GM12875 (cell line): Measurements from ENCODE around the gene KCNH8.

Source experiments
- H3K4me3 ChIP-seq: one replicate; pipeline ENCODE4 v1.5.1; 2011; ENCODE audit warnings: low read depth, low read length, control low read depth
- CTCF ChIP-seq: IDR thresholded peaks from 2 replicates; pipeline ENCODE4 v1.5.1; 2011; ENCODE audit warnings: low read depth, mild to moderate bottlenecking, control low read depth, inconsistent platforms, low read length, moderate library complexity, borderline replicate concordance; ENCODE audit not compliant: insufficient read depth

Gene KCNH8

GRCh38 chr3:19110335-19110895 is 37.9 kb upstream of the KCNH8 start:
- TF ChIP-seq CTCF = no peak
- no peak overlapping the region for H3K4me3 ChIP-seq

DNA sequence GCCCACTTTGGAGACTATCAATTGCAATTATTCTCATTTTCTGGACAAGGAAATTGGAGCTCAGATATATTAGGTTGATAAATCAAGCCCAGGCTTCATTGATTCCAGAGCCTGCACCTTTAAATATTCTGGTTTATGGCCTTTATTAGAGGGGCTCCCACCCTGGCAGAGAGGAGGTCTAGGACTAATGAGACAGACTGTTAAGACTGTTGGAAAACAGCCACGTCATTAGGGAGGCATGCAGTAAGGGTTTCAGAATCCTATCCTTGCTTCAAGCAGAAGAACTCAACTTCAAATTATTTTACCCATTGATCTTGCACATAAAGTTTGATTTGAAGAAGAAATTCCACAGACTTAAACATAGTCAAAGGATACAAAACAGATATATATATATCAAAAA is 33.8 kb upstream of the KCNH8 start:
- no peak overlapping the region for H3K4me3 ChIP-seq
- no peak for TF ChIP-seq CTCF

GRCh38 chr3:19116239-19116638 is 32.1 kb upstream of the KCNH8 start:
- H3K4me3 ChIP-seq = no peak overlapping the region
- no peak for TF ChIP-seq CTCF

GRCh38 chr3:19124752-19125151 is 23.6 kb upstream of the KCNH8 start:
- no peak for TF ChIP-seq CTCF
- H3K4me3 ChIP-seq = no peak overlapping the region

- H3K4me3 ChIP-seq = no peak overlapping the region
- no peak for TF ChIP-seq CTCF
Observed at GRCh38 chr3:19139863-19140262, 8.4 kb upstream of the KCNH8 start.

DNA sequence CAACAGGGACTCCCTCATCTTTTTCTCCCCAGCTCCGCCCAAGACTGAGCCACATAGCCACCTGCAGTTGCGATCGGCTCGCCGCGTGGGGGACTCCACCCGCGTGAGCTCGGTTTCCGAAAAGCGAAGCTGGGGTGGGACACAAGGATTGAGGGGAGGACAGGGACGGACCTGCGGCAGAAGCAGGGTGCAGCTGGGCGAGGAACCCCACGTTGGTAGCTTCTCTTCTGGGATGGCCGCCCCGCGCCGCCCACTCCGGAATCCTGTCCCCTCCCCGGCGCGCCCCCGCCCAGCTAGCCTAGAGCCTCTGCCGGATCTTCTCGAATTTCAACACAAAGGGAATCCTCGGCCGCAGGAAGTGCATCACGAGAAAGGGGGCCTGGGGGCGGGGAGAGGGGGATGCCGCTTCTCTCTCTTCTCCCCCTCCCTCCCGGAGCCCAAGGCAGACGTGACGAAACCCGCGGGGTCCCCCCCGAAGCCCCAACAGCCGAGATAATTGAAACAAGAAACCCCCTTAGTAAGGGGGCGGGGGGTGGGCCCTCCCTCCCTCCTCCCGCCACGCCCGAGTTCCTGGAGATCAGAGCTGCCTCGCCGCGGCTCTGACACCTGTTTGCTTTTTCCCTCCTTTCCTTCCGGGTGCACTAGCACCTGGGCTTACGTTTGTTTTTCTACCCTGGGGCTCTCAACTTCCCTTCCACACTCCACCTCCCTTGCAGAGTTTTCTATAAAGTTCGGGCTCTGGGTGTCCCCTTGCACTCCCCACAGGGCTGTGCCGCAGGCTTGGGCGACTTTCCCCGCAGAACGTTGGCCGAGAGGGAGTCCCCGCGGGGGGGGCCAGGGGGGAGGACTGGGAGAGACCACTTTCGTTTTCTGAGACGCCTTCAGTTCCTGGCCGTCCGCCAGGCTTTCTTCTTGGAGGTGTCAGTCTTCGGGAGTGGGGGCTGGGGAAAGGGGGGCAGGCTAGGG is 1.3 kb upstream of the KCNH8 start:
- TF ChIP-seq CTCF = peak; percentile 70
- H3K4me3 ChIP-seq = peak overlapping the region; percentile 62

- no peak for TF ChIP-seq CTCF
- H3K4me3 ChIP-seq = no peak overlapping the region
Observed at GRCh38 chr3:19148768-19149091, 420 bp downstream of the KCNH8 start.
